HG03469 (cell line): ENCODE results near the gene SLC25A19.

Experiments
- ATAC-seq: cut with Tn5 transposase; IDR thresholded peaks from one replicate; pipeline ENCODE4 v1.9.1; 2021; ENCODE audit warnings: mild to moderate bottlenecking, moderate library complexity, moderate number of reproducible peaks; ENCODE audit not compliant: unreplicated experiment

The SLC25A19 gene

GRCh38 chr17:75289115-75289831, at the start of gene SLC25A19:
TSS of gene SLC25A19 (minus strand) at chr17:75289433. CDS start at chr17:75286764, 2,669 bp downstream.
- ATAC-seq: peak; percentile 80

- ATAC-seq: no peak
Observed at GRCh38 chr17:75338335-75338734, 49.1 kb upstream of the SLC25A19 start.

GRCh38 chr17:75335315-75335714, 46.1 kb upstream of the SLC25A19 start:
- ATAC-seq: no peak

GRCh38 chr17:75334723-75335122, 45.5 kb upstream of the SLC25A19 start:
- ATAC-seq: no peak

GRCh38 chr17:75331671-75332070, 42.4 kb upstream of the SLC25A19 start:
- ATAC-seq: no peak

GRCh38 chr17:75327757-75328156, 38.5 kb upstream of the SLC25A19 start:
- no peak for ATAC-seq

GRCh38 chr17:75326226-75326848, 37.1 kb upstream of the SLC25A19 start:
- no peak for ATAC-seq

GRCh38 chr17:75325827-75326225, 36.6 kb upstream of the SLC25A19 start:
- no peak for ATAC-seq

- no peak for ATAC-seq
Observed at GRCh38 chr17:75325348-75325747, 36.1 kb upstream of the SLC25A19 start.

GRCh38 chr17:75321506-75321905, 32.3 kb upstream of the SLC25A19 start:
- ATAC-seq: no peak

- no peak for ATAC-seq
Observed at GRCh38 chr17:75319904-75320691, 30.9 kb upstream of the SLC25A19 start.

GRCh38 chr17:75318615-75319222, 29.5 kb upstream of the SLC25A19 start:
- ATAC-seq: no peak

GRCh38 chr17:75318211-75318610, 29.0 kb upstream of the SLC25A19 start:
- no peak for ATAC-seq

- ATAC-seq: no peak
Observed at GRCh38 chr17:75317671-75318070, 28.4 kb upstream of the SLC25A19 start.

- ATAC-seq: no peak
Observed at GRCh38 chr17:75316253-75316652, 27.0 kb upstream of the SLC25A19 start.

GRCh38 chr17:75315541-75316243, 26.5 kb upstream of the SLC25A19 start:
- ATAC-seq: no peak

- no peak for ATAC-seq
Observed at GRCh38 chr17:75313941-75314551, 24.8 kb upstream of the SLC25A19 start.

GRCh38 chr17:75308732-75309629, 19.7 kb upstream of the SLC25A19 start:
- no peak for ATAC-seq
